GM18499 (cell line): ENCODE results near the gene PIP5K1C.

Experiments used
- ATAC-seq: cut with Tn5 transposase; IDR thresholded peaks from one replicate; pipeline ENCODE4 v1.9.1; 2021; ENCODE audit warnings: moderate number of reproducible peaks; ENCODE audit not compliant: insufficient read depth, unreplicated experiment

PIP5K1C gene

GRCh38 chr19:3722443-3723109 lies 22.3 kb upstream of the PIP5K1C start:
- ATAC-seq, result no peak

GRCh38 chr19:3721887-3722442 lies 21.7 kb upstream of the PIP5K1C start:
- ATAC-seq, result no peak

GRCh38 chr19:3721131-3721886 lies 21.0 kb upstream of the PIP5K1C start:
- ATAC-seq, result no peak

- no peak for ATAC-seq
Observed at GRCh38 chr19:3720349-3720917, 20.2 kb upstream of the PIP5K1C start.

- ATAC-seq, result no peak
Observed at GRCh38 chr19:3719868-3720267, 19.6 kb upstream of the PIP5K1C start.

- ATAC-seq, result no peak
Observed at GRCh38 chr19:3716147-3716668, 15.9 kb upstream of the PIP5K1C start.

- ATAC-seq, result no peak
Observed at GRCh38 chr19:3712663-3713611, 12.7 kb upstream of the PIP5K1C start.

- ATAC-seq, result no peak
Observed at GRCh38 chr19:3710265-3710812, 10.1 kb upstream of the PIP5K1C start.

GRCh38 chr19:3708207-3708931 lies 8.1 kb upstream of the PIP5K1C start, which contains the start of gene TJP3:
Gene TJP3 (plus strand): TSS chr19:3708384. CDS start chr19:3728433, 20,049 bp downstream.
- ATAC-seq, result no peak

- no peak for ATAC-seq
Observed at GRCh38 chr19:3707868-3708206, 7.6 kb upstream of the PIP5K1C start.

- no peak for ATAC-seq
Observed at GRCh38 chr19:3701200-3701599, 932 bp upstream of the PIP5K1C start.

GRCh38 chr19:3699741-3700241 lies 477 bp downstream of the PIP5K1C start:
- no peak for ATAC-seq

- no peak for ATAC-seq
Observed at GRCh38 chr19:3698974-3699740, 1.1 kb downstream of the PIP5K1C start.

- no peak for ATAC-seq
Observed at GRCh38 chr19:3698386-3698950, 1.8 kb downstream of the PIP5K1C start.

GRCh38 chr19:3697671-3698385 lies 2.4 kb downstream of the PIP5K1C start:
- ATAC-seq, result no peak

- no peak for ATAC-seq
Observed at GRCh38 chr19:3697094-3697493, 3.2 kb downstream of the PIP5K1C start.

GRCh38 chr19:3696660-3696995 lies 3.6 kb downstream of the PIP5K1C start:
- ATAC-seq, result no peak
